ENCODE measurements around the gene NCAN.

The NCAN gene

DNA sequence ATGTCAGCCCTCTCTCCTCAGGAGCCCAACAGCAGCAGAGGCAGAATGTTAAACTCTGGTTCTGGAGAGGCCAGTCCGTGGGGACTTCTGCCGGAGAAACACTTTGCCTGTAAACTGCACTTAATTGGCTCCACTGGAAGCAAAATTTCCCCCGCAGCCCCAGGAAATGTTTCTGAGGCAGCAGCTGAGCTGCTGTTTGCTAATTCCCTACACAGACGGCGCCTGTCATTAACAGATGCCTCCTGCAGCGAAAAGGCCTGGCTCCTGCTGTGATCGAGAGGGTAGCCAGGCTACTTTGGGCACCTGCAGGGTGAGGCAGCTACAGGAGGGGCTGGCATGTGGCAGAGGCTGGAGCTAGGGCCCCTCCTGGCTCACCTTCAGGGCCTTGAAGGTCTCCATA, 66.6 kb downstream of the NCAN start:
- DNase-seq (ENCODE audit: low read depth, low spot score), result no peak
- in situ Hi-C loops (cut with HindIII; ENCODE audit: low sequenced_read_pairs), result no loop called here
- TF ChIP-seq, protein P1, sequence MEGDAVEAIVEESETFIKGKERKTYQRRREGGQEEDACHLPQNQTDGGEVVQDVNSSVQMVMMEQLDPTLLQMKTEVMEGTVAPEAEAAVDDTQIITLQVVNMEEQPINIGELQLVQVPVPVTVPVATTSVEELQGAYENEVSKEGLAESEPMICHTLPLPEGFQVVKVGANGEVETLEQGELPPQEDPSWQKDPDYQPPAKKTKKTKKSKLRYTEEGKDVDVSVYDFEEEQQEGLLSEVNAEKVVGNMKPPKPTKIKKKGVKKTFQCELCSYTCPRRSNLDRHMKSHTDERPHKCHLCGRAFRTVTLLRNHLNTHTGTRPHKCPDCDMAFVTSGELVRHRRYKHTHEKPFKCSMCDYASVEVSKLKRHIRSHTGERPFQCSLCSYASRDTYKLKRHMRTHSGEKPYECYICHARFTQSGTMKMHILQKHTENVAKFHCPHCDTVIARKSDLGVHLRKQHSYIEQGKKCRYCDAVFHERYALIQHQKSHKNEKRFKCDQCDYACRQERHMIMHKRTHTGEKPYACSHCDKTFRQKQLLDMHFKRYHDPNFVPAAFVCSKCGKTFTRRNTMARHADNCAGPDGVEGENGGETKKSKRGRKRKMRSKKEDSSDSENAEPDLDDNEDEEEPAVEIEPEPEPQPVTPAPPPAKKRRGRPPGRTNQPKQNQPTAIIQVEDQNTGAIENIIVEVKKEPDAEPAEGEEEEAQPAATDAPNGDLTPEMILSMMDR (IDR thresholded peaks at IDR 0.05; ENCODE audit: low read depth, low read length), result no peak
- no peak overlapping the region for H3K4me3 ChIP-seq (ENCODE audit: low read depth, low read length)

DNA sequence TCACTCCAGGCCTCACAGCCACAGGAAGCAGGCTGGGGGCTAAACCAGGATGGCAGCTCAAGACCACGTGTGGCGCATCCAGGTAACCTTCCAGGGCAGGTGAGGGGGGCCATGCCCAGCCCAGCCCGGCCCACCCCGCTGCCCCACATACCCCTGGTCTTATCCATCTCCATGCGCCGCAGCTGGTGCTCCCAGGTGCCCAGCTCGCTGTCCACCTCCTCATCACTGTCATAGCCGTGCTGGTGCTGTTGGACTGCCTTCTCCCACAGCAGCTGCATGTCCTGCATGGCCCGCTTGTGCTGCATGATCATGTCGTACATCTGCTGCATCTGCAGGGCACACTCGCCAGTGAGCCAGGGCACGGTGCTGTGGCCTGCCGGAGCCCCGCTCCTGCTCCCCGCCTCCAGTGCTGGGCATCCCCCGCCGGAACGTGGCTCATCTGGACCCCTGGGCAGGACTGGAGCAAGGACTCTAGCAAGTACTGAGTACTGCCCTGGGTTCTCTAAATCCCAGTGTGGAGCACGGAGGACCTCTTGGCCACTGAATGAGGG, 67.4 kb downstream of the NCAN start:
- no peak for DNase-seq (ENCODE audit: low read depth, low spot score)
- in situ Hi-C loops (cut with HindIII; ENCODE audit: low sequenced_read_pairs), result no loop called here
- TF ChIP-seq, protein P1 (IDR thresholded peaks at IDR 0.05; ENCODE audit: low read depth, low read length), result no peak
- H3K4me3 ChIP-seq (ENCODE audit: low read depth, low read length), result no peak overlapping the region

DNA sequence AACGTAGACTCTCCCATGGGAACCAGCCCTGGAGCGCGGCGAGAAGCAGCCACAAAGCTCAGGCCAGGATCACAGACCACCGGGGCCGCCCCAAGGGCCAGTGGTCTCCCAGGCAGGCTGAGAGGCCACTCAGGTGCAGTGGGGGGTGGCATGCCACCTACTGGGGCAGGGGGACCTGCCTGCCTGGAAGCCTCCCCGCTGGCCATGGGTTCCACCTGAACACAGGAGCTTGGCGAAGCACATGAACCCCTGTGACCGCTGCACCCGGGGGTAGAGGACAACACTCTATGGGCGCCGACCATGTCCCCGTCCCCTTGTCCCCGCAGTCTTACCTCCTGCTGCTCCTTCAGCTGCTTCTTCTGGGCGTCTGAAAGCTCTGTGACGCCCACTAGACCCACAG, 68.1 kb downstream of the NCAN start:
- TF ChIP-seq, protein P1 (IDR thresholded peaks at IDR 0.05; ENCODE audit: low read depth, low read length), result no peak
- DNase-seq (ENCODE audit: low read depth, low spot score), result no peak
- H3K4me3 ChIP-seq (ENCODE audit: low read depth, low read length), result no peak overlapping the region
- in situ Hi-C loops (cut with HindIII; ENCODE audit: low sequenced_read_pairs), result no loop called here

DNA sequence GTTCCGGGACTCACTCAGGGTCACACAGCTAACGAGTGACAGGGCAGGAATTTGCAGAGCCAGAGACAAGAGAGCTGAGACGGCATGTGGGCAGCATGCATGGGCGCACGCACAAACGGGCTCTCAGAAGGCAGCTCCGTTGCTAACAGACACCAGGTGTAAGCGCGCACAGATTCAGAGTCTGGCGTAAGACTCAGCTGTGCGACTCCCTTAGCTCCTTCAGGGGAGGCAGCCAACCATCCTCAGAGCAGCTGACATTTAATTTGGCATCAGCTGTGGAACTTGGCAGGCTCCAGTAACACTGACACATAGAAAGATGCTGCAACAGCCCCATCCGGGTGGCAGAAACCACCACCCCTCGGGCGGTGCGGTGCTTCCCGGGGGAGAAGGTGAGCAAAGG, 68.8 kb downstream of the NCAN start:
- TF ChIP-seq, protein P1 (IDR thresholded peaks at IDR 0.05; ENCODE audit: low read depth, low read length), result no peak
- H3K4me3 ChIP-seq (ENCODE audit: low read depth, low read length), result no peak overlapping the region
- DNase-seq (ENCODE audit: low read depth, low spot score), result no peak
- in situ Hi-C loops (cut with HindIII; ENCODE audit: low sequenced_read_pairs), result no loop called here

DNA sequence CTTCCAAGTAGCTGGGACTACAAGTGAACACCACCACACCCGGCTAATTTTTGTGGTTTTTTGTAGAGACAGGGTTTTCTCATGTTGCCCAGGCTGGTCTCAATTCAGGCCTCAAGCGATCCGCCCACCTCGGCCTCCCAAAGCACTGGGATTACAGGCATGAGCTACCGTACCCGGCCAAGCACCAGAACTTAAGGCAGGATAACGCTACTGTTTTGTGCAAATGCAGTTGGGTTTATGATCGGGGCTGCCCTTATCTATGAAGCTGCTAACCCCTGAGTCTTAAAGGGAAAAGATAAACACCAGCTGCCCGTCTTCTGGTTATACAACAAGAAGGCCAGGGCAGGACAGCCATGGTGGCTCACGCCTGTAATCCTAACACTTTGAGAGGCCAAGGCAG, 73.9 kb downstream of the NCAN start:
- TF ChIP-seq, protein P1 (IDR thresholded peaks at IDR 0.05; ENCODE audit: low read depth, low read length), result no peak
- no peak for DNase-seq (ENCODE audit: low read depth, low spot score)
- in situ Hi-C loops (cut with HindIII; ENCODE audit: low sequenced_read_pairs), result no loop called here
- no peak overlapping the region for H3K4me3 ChIP-seq (ENCODE audit: low read depth, low read length)

DNA sequence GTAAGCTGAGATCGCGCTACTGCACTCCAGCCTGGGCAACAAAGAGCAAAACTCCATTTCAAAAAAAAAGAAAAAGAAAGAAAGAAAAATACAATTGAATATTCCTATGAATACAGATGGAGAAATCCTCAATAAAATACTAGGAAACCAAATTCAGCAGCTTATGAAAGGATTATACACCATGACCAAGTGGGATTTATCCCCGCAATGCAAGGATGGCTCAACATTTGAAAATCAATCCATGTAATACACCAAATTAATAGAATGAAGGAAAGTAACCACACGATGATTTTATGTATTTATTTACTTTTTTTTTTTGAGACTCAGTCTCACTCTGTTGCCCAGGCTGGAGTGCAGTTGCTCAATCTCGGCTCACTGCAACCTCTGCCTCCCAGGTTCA, 80.8 kb downstream of the NCAN start:
- DNase-seq (ENCODE audit: low read depth, low spot score), result no peak
- in situ Hi-C loops (cut with HindIII; ENCODE audit: low sequenced_read_pairs), result no loop called here
- no peak overlapping the region for H3K4me3 ChIP-seq (ENCODE audit: low read depth, low read length)
- TF ChIP-seq, protein P1 (IDR thresholded peaks at IDR 0.05; ENCODE audit: low read depth, low read length), result no peak

DNA sequence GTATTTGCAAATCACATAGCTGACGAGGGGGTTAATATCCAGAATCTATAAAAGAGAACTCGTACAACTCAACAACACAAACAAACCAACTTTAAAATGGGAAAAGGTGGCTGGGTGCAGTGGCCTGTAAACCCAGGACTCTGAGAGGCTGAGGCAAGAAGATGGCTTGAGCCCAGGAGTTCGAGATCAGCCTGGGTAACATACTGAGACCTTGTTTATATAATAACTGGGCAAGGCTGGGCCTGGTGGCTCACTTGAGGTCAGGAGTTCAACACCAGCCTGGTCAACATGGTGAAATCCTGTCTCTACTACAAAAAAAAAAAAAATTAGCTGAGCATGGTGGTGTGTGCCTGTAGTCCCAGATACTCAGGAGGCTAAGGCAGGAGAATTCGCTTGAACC, 83.2 kb downstream of the NCAN start:
- no peak for DNase-seq (ENCODE audit: low read depth, low spot score)
- in situ Hi-C loops (cut with HindIII; ENCODE audit: low sequenced_read_pairs), result no loop called here
- TF ChIP-seq, protein P1 (IDR thresholded peaks at IDR 0.05; ENCODE audit: low read depth, low read length), result no peak
- H3K4me3 ChIP-seq (ENCODE audit: low read depth, low read length), result no peak overlapping the region
